ENCODE measurements around the gene SYNJ2BP.

Gene SYNJ2BP

DNA sequence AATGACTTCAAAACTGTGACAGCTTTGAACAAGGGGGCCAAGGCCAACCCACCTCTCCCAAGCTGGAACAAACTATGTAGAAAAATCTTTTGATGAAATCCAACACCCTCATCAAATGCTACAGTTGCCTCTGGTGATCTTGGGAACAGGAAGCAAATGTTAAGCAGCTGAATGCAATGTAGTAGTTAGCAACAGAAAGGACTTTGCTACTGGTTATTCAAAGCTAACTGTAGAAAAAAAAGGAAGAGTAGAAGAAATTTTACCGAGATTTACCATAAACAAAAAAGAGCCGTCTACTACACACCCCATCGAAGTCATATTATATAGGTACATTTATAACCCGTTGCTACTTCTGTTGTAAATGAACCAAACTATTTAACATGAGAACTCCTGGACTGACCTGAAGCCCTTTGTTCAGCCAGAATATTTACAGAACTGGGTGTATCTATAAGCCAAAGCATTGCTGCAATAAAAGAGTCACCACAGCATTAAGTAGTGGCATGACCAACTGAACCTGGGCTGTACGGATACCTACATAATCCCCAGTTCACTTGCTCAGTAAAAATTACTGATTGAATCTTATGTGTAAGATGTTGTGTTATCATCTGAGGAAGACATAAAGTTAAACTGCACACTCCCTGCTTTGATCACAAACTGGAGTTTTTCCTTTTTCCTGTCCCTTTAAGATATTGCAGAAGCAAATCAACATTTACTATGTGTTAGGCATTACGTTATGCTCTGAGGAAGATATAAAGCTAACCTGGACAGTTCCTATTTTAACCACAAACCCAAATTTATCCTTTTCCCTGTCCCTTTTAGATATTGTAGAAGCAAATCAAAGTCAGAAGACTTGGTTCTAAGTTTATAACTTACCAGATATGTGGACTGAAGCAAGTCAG lies 25.1 kb downstream of the SYNJ2BP start:
- DNase-seq (ENCODE audit: low read depth), result no peak

DNA sequence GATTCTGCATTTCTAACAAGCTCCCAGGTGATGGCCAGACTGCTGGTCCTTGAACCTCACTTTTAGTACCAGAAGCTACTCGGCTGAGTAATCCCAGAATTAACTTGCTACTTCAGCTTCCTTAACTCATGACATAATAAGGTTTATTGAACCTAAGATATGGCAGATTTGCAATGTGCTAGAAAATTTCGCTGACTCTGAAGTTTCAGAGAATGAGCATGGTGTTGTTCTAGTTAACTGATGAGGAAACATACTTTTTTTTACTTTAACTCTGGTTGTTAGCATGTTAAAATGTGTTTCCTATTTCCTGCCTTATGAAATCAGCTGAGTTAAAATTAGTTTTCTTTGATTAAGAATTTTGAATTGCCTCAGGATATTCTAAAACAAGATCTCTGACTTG lies 34.4 kb downstream of the SYNJ2BP start:
- DNase-seq (ENCODE audit: low read depth), result no peak

DNA sequence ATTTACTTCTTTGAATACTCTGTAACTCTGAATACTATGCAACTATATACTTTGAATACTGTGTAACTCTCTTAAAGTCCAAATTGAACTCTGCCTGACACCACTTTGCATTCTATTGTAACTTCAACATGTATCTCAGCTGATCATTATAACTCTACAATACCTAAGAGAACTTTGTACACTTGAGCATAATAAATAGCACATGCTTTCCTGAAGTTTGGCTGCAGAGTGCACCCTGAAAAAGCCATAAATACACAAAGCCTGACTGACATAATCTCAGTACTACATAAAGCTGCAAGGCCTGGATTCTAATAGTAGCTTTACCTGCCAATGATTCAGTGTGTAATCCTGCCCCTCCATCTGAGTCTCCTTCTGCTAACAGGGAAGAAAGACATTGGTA lies 36.1 kb downstream of the SYNJ2BP start:
- DNase-seq (ENCODE audit: low read depth), result no peak

DNA sequence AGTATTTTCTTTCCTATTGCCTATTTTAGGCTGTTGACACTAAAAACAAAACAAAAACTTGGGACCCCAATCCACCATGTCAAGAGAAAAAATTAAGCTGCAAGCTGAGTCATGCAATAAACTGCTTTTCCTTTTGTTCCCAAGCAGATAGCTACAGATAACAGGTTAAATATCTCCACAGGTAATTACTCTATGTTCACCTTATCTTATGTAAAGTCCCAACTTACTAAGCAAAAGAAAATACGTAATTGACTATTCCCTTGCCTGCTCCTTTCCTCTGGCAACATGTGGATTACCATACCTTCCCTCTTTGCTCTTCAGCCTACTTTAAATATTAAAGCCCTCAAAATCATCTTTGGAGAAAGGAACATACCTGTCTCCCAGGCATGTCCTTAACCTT lies 38.2 kb downstream of the SYNJ2BP start:
- no peak for DNase-seq (ENCODE audit: low read depth)

Data from stimulated activated CD8-positive, alpha-beta memory T cell treated with anti-CD3 and anti-CD28 coated beads, Interleukin-12 subunit alpha, Interleukin-12 subunit beta, amount 100 ng/mL, for 1 hour (primary cell).